GM12878 (cell line): ENCODE data around the gene LMO7.

Experiments used
- ATF2 ChIP-seq: IDR thresholded peaks from 2 replicates; pipeline ENCODE4 v1.6.1; 2012; ENCODE audit warnings: low read length, inconsistent platforms
- BCLAF1 ChIP-seq: fragments of 450-650 bp; IDR thresholded peaks from 2 replicates; pipeline ENCODE4 v1.6.1; 2017; ENCODE audit warnings: antibody characterized with exemption, mild to moderate bottlenecking, moderate library complexity
- EZH2 ChIP-seq: IDR thresholded peaks from 2 replicates; pipeline ENCODE4 v1.6.1; 2012; ENCODE audit warnings: low read depth, mild to moderate bottlenecking, control low read depth, inconsistent platforms, low read length, borderline replicate concordance; ENCODE audit not compliant: control insufficient read depth
- IRF3 ChIP-seq: fragments of 450-650 bp; IDR thresholded peaks from 2 replicates; pipeline ENCODE4 v1.6.1; 2014; ENCODE audit warnings: mild to moderate bottlenecking
- IRF4 ChIP-seq: IDR thresholded peaks from 2 replicates; pipeline ENCODE4 v1.6.1; 2011; ENCODE audit warnings: low read depth, low read length
- LARP7 ChIP-seq: fragments of 450-650 bp; IDR thresholded peaks from 2 replicates; pipeline ENCODE4 v1.6.1; 2017; ENCODE audit warnings: mild to moderate bottlenecking
- NFIC ChIP-seq: IDR thresholded peaks from 2 replicates; pipeline ENCODE4 v1.6.1; 2012; ENCODE audit warnings: low read depth, mild to moderate bottlenecking, inconsistent platforms, low read length, moderate library complexity
- POLR2A ChIP-seq: IDR thresholded peaks from 2 replicates; pipeline ENCODE4 v1.6.1; 2011; ENCODE audit warnings: low read depth, mild to moderate bottlenecking, low read length
- POLR2AphosphoS2 ChIP-seq: IDR thresholded peaks from 2 replicates; pipeline ENCODE4 v1.6.1; 2011; ENCODE audit warnings: low read depth, mild to moderate bottlenecking, low read length, improper control_type of control experiment, moderate library complexity
- YBX1 ChIP-seq: fragments of 450-650 bp; IDR thresholded peaks from 2 replicates; pipeline ENCODE4 v1.6.1; 2016; ENCODE audit warnings: antibody characterized with exemption
- ZNF207 ChIP-seq: fragments of 450-650 bp; IDR thresholded peaks from 2 replicates; pipeline ENCODE4 v1.6.1; 2014; ENCODE audit warnings: antibody characterized with exemption, mild to moderate bottlenecking, borderline replicate concordance
- ZNF24 ChIP-seq: fragments of 450-650 bp; IDR thresholded peaks from 2 replicates; pipeline ENCODE4 v1.6.1; 2017; ENCODE audit warnings: antibody characterized with exemption, mild to moderate bottlenecking
- TF ChIP-seq, protein P1 (sequence below), 3 experiments: IDR thresholded peaks in 2 of 3; conservative IDR thresholded peaks in 1 of 3; 2 replicates each; pipeline ENCODE4 v1.5.1; 2011; ENCODE audit warnings: low read depth in 3 of 3, low read length in 3 of 3, mild to moderate bottlenecking in 3 of 3, control low read depth in 2 of 3, moderate library complexity in 2 of 3, inconsistent platforms in 1 of 3, mixed read lengths in 1 of 3; ENCODE audit not compliant: control insufficient read depth in 2 of 3, insufficient read depth in 1 of 3; ENCODE audit errors: extremely low read depth in 1 of 3

GRCh38 chr13:75762955-75763354 is 126.8 kb downstream of the LMO7 start:
- TF ChIP-seq, protein P1, sequence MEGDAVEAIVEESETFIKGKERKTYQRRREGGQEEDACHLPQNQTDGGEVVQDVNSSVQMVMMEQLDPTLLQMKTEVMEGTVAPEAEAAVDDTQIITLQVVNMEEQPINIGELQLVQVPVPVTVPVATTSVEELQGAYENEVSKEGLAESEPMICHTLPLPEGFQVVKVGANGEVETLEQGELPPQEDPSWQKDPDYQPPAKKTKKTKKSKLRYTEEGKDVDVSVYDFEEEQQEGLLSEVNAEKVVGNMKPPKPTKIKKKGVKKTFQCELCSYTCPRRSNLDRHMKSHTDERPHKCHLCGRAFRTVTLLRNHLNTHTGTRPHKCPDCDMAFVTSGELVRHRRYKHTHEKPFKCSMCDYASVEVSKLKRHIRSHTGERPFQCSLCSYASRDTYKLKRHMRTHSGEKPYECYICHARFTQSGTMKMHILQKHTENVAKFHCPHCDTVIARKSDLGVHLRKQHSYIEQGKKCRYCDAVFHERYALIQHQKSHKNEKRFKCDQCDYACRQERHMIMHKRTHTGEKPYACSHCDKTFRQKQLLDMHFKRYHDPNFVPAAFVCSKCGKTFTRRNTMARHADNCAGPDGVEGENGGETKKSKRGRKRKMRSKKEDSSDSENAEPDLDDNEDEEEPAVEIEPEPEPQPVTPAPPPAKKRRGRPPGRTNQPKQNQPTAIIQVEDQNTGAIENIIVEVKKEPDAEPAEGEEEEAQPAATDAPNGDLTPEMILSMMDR (IDR thresholded peaks at IDR 0.05 in 2 of 3, conservative IDR thresholded peaks at IDR 0.05 in 1 of 3; ENCODE audit: control insufficient read depth in 2 of 3, extremely low read depth in 1 of 3, insufficient read depth in 1 of 3, low read depth in 3 of 3, low read length in 3 of 3), result no peak
- TF ChIP-seq LARP7, result no peak
- TF ChIP-seq POLR2AphosphoS2, result no peak
- no peak for TF ChIP-seq IRF3
- TF ChIP-seq EZH2, result no peak
- no peak for TF ChIP-seq ZNF207
- no peak for TF ChIP-seq IRF4
- TF ChIP-seq YBX1, result no peak
- TF ChIP-seq ZNF24, result no peak
- TF ChIP-seq NFIC, result no peak
- TF ChIP-seq BCLAF1, result no peak
- TF ChIP-seq ATF2, result no peak
- TF ChIP-seq POLR2A, result no peak
